Prostate gland (tissue), 2 donors: ENCODE data around the gene EDA2R. TPM values are rescaled to one million over a fixed set of nuclear protein-coding genes. Genes with fewer than 3 reads are reported as not detected.

Source experiments
- DNase-seq: peaks from one replicate; pipeline ENCODE4 v3.0.0-alpha.2; 2019; ENCODE audit warnings: low spot score
- H3K27ac ChIP-seq, 2 donors: fragments of 200-600 bp; sonication (generic); 2 replicates each; pipeline ENCODE4 v1.5.1; 2017 to 2019
- H3K27me3 ChIP-seq: fragments of 200-600 bp; sonication (generic); replicated peaks from 2 replicates; pipeline ENCODE4 v1.5.1; 2019; ENCODE audit not compliant: insufficient read depth
- H3K36me3 ChIP-seq, 2 donors: fragments of 200-600 bp; sonication (generic); 1 replicate in 1 of 2; 2 replicates in 1 of 2; pipeline versions ENCODE4 v1.5.1 to v1.8.1; 2017 to 2019
- H3K4me1 ChIP-seq: fragments of 200-600 bp; sonication (generic); replicated peaks from 2 replicates; pipeline ENCODE4 v1.5.1; 2019
- H3K4me3 ChIP-seq, 2 donors: fragments of 200-600 bp; sonication (generic); 2 replicates each; pipeline ENCODE4 v1.5.1; 2017 to 2019
- H3K9me3 ChIP-seq: fragments of 200-600 bp; sonication (generic); 2 replicates; pipeline ENCODE4 v1.5.1; 2017
- CTCF ChIP-seq, 4 experiments: fragments of 200-600 bp in 2 of 4; fragments of 450-650 bp in 2 of 4; sonication (generic) in 2 of 4; IDR thresholded peaks; 1 replicate in 3 of 4; 2 replicates in 1 of 4; pipeline ENCODE4 v1.5.1; 2016 to 2019; ENCODE audit warnings: antibody characterized with exemption in 4 of 4, mild to moderate bottlenecking in 2 of 4, moderate library complexity in 2 of 4
- POLR2A ChIP-seq: fragments of 450-650 bp; IDR thresholded peaks from one replicate; pipeline ENCODE4 v1.6.1; 2016; ENCODE audit warnings: antibody characterized with exemption, mild to moderate bottlenecking
- POLR2AphosphoS5 ChIP-seq: sonication (generic); formaldehyde crosslinking; IDR thresholded peaks from one replicate; pipeline ENCODE4 v1.6.1; 2017; ENCODE audit warnings: antibody characterized with exemption
- WGBS: methylation state at CpG from one replicate; pipeline ENCODE4 v1.1.5; 2018; 5-methylcytosine and 5-hydroxymethylcytosine counted together
- intact Hi-C: fragments of 100-400 bp; cut with DNase I; formaldehyde crosslinking; loops from one replicate; pipeline ENCODE4 v1.14.2; 2022
- total RNA-seq, 2 donors: library from RNA; depleted of rRNA; stranded (reverse); fragments of >200 nt; gene quantifications; one replicate each; pipeline ENCODE4 v1.1.0, GENCODE V29; 2016

The EDA2R gene
- total RNA-seq, 2 donors from 2014 or later, result 3.8 to 3.9 TPM

DNA sequence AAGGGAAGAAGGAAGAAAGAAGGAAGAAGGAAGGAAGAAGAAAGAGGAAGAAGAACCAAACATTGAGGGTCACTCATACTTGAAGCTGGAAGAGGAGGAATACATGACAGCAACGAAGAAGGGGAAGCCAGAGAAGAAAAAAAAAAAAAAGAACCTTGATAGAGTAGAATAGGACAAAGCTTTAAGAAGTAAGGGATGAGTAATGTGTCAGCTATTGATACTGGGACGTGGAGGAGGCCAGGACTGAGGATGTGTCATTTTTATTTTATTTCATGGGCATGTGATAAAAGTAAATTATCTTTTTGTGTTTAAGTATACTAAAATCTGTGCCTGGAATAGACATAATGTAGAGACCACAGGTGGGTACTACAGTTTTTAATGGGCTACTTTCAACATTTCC lies 6.4 kb downstream of the EDA2R start:
- no peaks in the 10 kb centered on the region for H3K36me3 ChIP-seq
- no peak for TF ChIP-seq POLR2A
- TF ChIP-seq CTCF (IDR thresholded peaks at IDR 0.05), result no peak
- TF ChIP-seq POLR2AphosphoS5, result no peak
- no peaks in the 10 kb centered on the region for H3K4me1 ChIP-seq
- WGBS, result 63% methylated on average over 2 of the region's 2 CpGs
- no peak overlapping the region for H3K27ac ChIP-seq
- DNase-seq, result no peak
- intact Hi-C loops, result no loop called here
- no peaks in the 10 kb centered on the region for H3K27me3 ChIP-seq
- H3K4me3 ChIP-seq, result no peak overlapping the region
- no peaks in the 10 kb centered on the region for H3K9me3 ChIP-seq

GRCh38 chrX:66625525-66625924 lies 13.4 kb downstream of the EDA2R start:
- Histone ChIP-seq H3K27ac (no peak overlapping the region), H3K9me3 (no peaks in the 10 kb centered on the region), H3K4me3 (no peak overlapping the region), H3K36me3 (no peaks in the 10 kb centered on the region), H3K4me1 (no peaks in the 10 kb centered on the region), H3K27me3 (no peaks in the 10 kb centered on the region)
- DNase-seq, result no peak
- WGBS, result 91% methylated on average over 3 of the region's 3 CpGs
- no peak for TF ChIP-seq POLR2A
- no peak for TF ChIP-seq POLR2AphosphoS5
- no peak for TF ChIP-seq CTCF (IDR thresholded peaks at IDR 0.05)
- intact Hi-C loops, result no loop called here

DNA sequence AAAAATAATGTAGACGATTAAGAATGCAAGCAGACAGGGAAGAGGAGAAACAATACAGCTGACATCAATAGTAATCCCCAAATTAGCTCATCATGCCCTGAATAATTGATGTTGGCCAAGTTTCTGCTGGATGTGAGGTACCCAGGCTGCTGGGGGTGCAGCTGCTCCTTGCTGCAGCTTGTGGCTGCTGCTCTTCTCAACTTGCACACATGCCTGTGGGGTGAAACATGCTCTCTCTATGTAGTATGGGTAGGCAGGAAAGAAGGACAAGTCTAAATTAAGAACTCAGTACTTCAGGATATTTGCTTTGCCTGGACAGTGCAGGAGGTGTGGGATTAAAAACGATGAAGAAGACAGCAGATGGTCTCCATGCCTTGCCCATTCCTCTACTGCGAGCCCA lies 16.7 kb downstream of the EDA2R start:
- intact Hi-C loops, result no loop called here
- Histone ChIP-seq H3K27me3 (no peaks in the 10 kb centered on the region), H3K9me3 (no peaks in the 10 kb centered on the region)

GRCh38 chrX:66616944-66617343 lies 21.9 kb downstream of the EDA2R start:
- Histone ChIP-seq H3K9me3 (no peaks in the 10 kb centered on the region), H3K27ac (no peak overlapping the region), H3K4me1 (no peaks in the 10 kb centered on the region), H3K36me3 (no peaks in the 10 kb centered on the region), H3K4me3 (no peak overlapping the region), H3K27me3 (no peaks in the 10 kb centered on the region)
- TF ChIP-seq POLR2AphosphoS5 (no peak), CTCF (IDR thresholded peaks at IDR 0.05) (no peak), POLR2A (no peak)
- no peak for DNase-seq
- intact Hi-C loops, result no loop called here
- 89% methylated on average over 2 of the region's 2 CpGs for WGBS

More for the DNA sequence above, 16.7 kb downstream of the EDA2R start:
- no peak for DNase-seq
- Histone ChIP-seq H3K4me3 (no peak overlapping the region), H3K27ac (no peak overlapping the region), H3K36me3 (no peaks in the 10 kb centered on the region), H3K4me1 (no peaks in the 10 kb centered on the region)
- 90% methylated on average over 3 of the region's 3 CpGs for WGBS
- TF ChIP-seq CTCF (IDR thresholded peaks at IDR 0.05) (no peak), POLR2A (no peak), POLR2AphosphoS5 (no peak)

DNA sequence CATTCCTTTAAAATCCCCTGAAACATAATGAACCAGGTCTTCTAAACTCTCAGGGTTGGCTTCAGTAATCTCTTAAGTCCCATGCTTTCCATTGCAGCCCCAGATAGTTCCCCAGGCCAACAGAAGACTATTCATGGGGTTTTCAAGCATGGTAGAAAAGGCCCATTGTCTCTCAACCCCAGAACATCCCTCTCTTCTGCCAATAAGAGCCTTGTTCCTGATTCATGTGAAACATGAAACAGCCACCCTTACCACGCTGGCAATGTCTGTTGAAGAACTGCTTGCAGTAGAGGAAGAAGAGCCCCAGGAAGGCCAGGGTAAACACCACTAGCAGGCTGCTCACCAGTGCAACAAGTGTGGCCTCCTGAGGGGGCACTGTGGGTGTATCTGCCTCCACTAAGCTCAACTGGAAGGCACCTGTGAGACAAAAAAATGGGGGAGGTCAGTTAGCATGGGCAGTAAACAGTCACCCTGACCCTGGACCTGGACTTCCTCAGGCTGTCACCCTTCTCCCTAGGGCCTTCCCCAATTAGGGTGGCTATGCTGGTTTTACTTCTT lies 36.4 kb downstream of the EDA2R start:
- no peaks in the 10 kb centered on the region for H3K4me1 ChIP-seq
- WGBS, result 56% methylated on average over 1 of the region's 1 CpG
- H3K4me3 ChIP-seq, result no peak overlapping the region
- intact Hi-C loops, result no loop called here
- H3K27me3 ChIP-seq, result no peaks in the 10 kb centered on the region
- H3K9me3 ChIP-seq, result no peaks in the 10 kb centered on the region
- H3K36me3 ChIP-seq, result no peaks in the 10 kb centered on the region
- TF ChIP-seq POLR2AphosphoS5 (no peak), CTCF (IDR thresholded peaks at IDR 0.05) (no peak), POLR2A (no peak)
- no peak overlapping the region for H3K27ac ChIP-seq
- no peak for DNase-seq
